Uterus (tissue), 2 donors: ENCODE results near the gene ZCWPW1.

Experiments used
- CTCF ChIP-seq, 4 experiments: fragments of 200-600 bp in 2 of 4; fragments of 450-650 bp in 2 of 4; sonication (generic) in 2 of 4; IDR thresholded peaks; one replicate each; pipeline ENCODE4 v1.5.1; 2016 to 2019; ENCODE audit warnings: antibody characterized with exemption in 4 of 4, mild to moderate bottlenecking in 2 of 4, moderate library complexity in 1 of 4
- POLR2A ChIP-seq, 2 donors: fragments of 450-650 bp; IDR thresholded peaks; one replicate each; pipeline ENCODE4 v1.6.1; 2016; ENCODE audit warnings: antibody characterized with exemption in 2 of 2, mild to moderate bottlenecking in 1 of 2, moderate library complexity in 1 of 2

GRCh38 chr7:100411101-100411500 is 17.4 kb downstream of the ZCWPW1 start:
- TF ChIP-seq CTCF (IDR thresholded peaks at IDR 0.05) (no peak), POLR2A (IDR thresholded peaks at IDR 0.05) (no peak)
